K562 (cell line): Measurements from ENCODE around the gene EFCAB13. TPM values are rescaled to one million over a fixed set of nuclear protein-coding genes. Genes with fewer than 3 reads are reported as not detected.

Experiments used
- ASH1L ChIP-seq: fragments of 450-650 bp; IDR thresholded peaks from 2 replicates; pipeline ENCODE4 v1.6.1; 2018; ENCODE audit warnings: borderline replicate concordance, mild to moderate bottlenecking, low read depth; ENCODE audit not compliant: partially characterized antibody
- DACH1 ChIP-seq: fragments of 450-650 bp; IDR thresholded peaks from 2 replicates; pipeline ENCODE4 v1.6.1; 2018; ENCODE audit not compliant: partially characterized antibody
- EP300 ChIP-seq: IDR thresholded peaks from 2 replicates; pipeline ENCODE4 v1.6.1; 2012; ENCODE audit warnings: low read length, improper control_type of control experiment
- EP400 ChIP-seq: fragments of 450-650 bp; IDR thresholded peaks from 2 replicates; pipeline ENCODE4 v1.6.1; 2017; ENCODE audit warnings: antibody characterized with exemption, mild to moderate bottlenecking, moderate library complexity
- MITF ChIP-seq: IDR thresholded peaks from 2 replicates; pipeline ENCODE4 v1.6.1; 2014; ENCODE audit warnings: antibody characterized with exemption
- POLR2A ChIP-seq: fragments of 450-650 bp; conservative IDR thresholded peaks from 2 replicates; pipeline ENCODE4 v1.6.1; 2016
- RCOR1 ChIP-seq, 2 experiments: IDR thresholded peaks; 2 replicates each; pipeline ENCODE4 v1.6.1; 2012; ENCODE audit warnings: low read depth in 2 of 2, low read length in 2 of 2, borderline replicate concordance in 1 of 2, improper control_type of control experiment in 1 of 2
- SPI1 ChIP-seq: IDR thresholded peaks from 2 replicates; pipeline ENCODE4 v1.6.1; 2011; ENCODE audit warnings: low read depth, low read length, control low read depth, borderline replicate concordance
- ZNF174 ChIP-seq: fragments of 250-450 bp; sonication (Bioruptor Pico); IDR thresholded peaks from 2 replicates; pipeline ENCODE4 v1.4.0; 2020; ENCODE audit warnings: mild to moderate bottlenecking
- ZNF354B ChIP-seq: fragments of 250-450 bp; sonication (Bioruptor Pico); IDR thresholded peaks from 2 replicates; pipeline ENCODE4 v1.4.0; 2020
- ZNF589 ChIP-seq: fragments of 200-800 bp; sonication (Bioruptor generic); IDR thresholded peaks from 2 replicates; pipeline ENCODE4 v1.6.1; 2016; ENCODE audit warnings: low read depth, missing genetic modification characterization, missing compliant biosample characterization
- polyA plus RNA-seq, 8 experiments: library from polyadenylated mRNA; depleted of rRNA in 4 of 8; stranded (reverse) in 5 of 8; unstranded in 3 of 8; fragments of >200 nt; fragmentation: Nextera tagmentation in 2 of 8; fragmentation: Illumina TruSeq in 1 of 8; extraction: Ambion mirVana in 2 of 8; extraction: Trizol in 1 of 8; gene quantifications; 2 replicates each; pipeline versions ENCODE4 v1.2.1 to v1.2.3, GENCODE V29; 2011 to 2014; ENCODE audit warnings: inconsistent platforms in 1 of 8, missing spikeins in 1 of 8
- total RNA-seq, 7 experiments: library from RNA; depleted of rRNA in 6 of 7; stranded (reverse); fragments of >200 nt in 6 of 7; fragmentation: Illumina TruSeq in 2 of 7; extraction: Trizol in 2 of 7; gene quantifications; 2 replicates each; pipeline versions ENCODE4 v1.2.1 to v1.2.3, GENCODE V29; 2011 to 2021; ENCODE audit warnings: low replicate concordance in 1 of 7

EFCAB13 gene
- total and polyA plus RNA-seq, 9 of the 15 experiments (the other 6 are each of a cell fraction or from before 2014, with no cell fraction given): 0.32 to 1.3 (median 0.95) TPM

GRCh38 chr17:47291242-47291873, 32.4 kb upstream of the EFCAB13 start (continued):
- peak; percentile 81 for TF ChIP-seq EP300
- TF ChIP-seq ASH1L: no peak
- TF ChIP-seq ZNF174 (CRISPR knock-in tag): no peak
- peak; percentile 53 for TF ChIP-seq MITF
- TF ChIP-seq ZNF354B (CRISPR knock-in tag): no peak
- TF ChIP-seq SPI1: no peak
- TF ChIP-seq ZNF589 (CRISPR knock-in tag): 0 out of 2 replicates have a peak, but pooled peaks have one; percentile 17
- TF ChIP-seq RCOR1 (IDR thresholded peaks at IDR 0.05; ENCODE audit: borderline replicate concordance in 1 of 2, low read depth in 2 of 2, low read length in 2 of 2): peak in 1 of 2 experiments; percentile 58; a peak in 1 of 4 replicates
- TF ChIP-seq POLR2A: no peak
- TF ChIP-seq EP400: peak; percentile 49; the same call in 1 of the 2 replicates
- no peak for TF ChIP-seq DACH1
